ENCODE data around the gene SUDS3.

DNA sequence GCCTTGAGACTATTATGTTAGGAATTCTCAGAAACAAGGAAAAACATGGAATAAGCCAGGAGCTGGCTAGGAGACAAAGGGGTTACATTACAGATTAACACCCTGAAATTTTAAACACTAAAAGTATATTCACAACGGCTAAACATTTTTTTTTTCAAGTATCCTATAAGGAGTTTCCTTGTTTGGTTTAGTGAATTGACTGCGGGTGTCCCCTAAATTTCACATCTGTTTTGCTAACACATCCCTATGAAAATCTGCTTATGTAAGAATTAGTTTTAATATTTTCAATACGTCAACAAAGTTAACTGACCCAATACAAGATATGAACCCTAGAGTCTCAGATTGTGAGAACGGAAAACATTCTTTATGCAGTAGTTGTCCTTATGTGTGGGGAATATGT lies 22.6 kb upstream of the SUDS3 start:
- TF ChIP-seq CTCF (optimal IDR thresholded peaks at IDR 0.05 in 1 of 3, IDR thresholded peaks at IDR 0.05 in 1 of 3, conservative IDR thresholded peaks at IDR 0.05 in 1 of 3; ENCODE audit: extremely low read depth in 1 of 3, insufficient read depth in 2 of 3, low read length in 3 of 3), result no peak
- no peak for TF ChIP-seq EZH2 (IDR thresholded peaks at IDR 0.05; ENCODE audit: low read length)

Data from keratinocyte (primary cell).